ENCODE measurements around the gene EVC. TPM values are rescaled to one million over a fixed set of nuclear protein-coding genes. Genes with fewer than 3 reads are reported as not detected.

The EVC gene
- total and polyA plus RNA-seq, 2 of the 4 experiments (the other 2 are of a cell fraction): 16.8 to 18.9 TPM

- Histone ChIP-seq H2AK9ac (replicated peaks; ENCODE audit: low read depth, low read length, poor library complexity) (peak overlapping the region; percentile 93), H3K9ac (ENCODE audit: low read depth, low read length) (no peak overlapping the region), H3K4ac (ENCODE audit: low read depth, low read length) (peak overlapping the region; percentile 97), H2BK15ac (ENCODE audit: low read depth, low read length) (peak overlapping the region; percentile 85; the same call in 2 of the 3 replicates), H2AK5ac (ENCODE audit: low read depth, low read length) (peak overlapping the region; percentile 86), H2BK20ac (ENCODE audit: low read depth, low read length) (peak overlapping the region; percentile 22), H3K4me3 (ENCODE audit: insufficient read depth, low read depth, low read length) (no peak overlapping the region), H2AFZ (replicated peaks; ENCODE audit: low read length, poor library complexity) (peak overlapping the region; percentile 1), H3K27ac (ENCODE audit: insufficient read depth, low read length) (peak overlapping the region; percentile 29), H2BK120ac (ENCODE audit: low read depth, low read length) (peak overlapping the region; percentile 95), H4K5ac (ENCODE audit: low read depth, low read length) (peak overlapping the region; percentile 6; the same call in 1 of the 2 replicates), H3K9me3 (ENCODE audit: control insufficient read depth, insufficient read depth, low read length) (no peaks in the 10 kb centered on the region), H4K20me1 (ENCODE audit: insufficient read depth, low read length) (peaks cover 6% of the 10 kb centered on the region), H3K36me3 (ENCODE audit: control insufficient read depth, insufficient read depth, low read length) (peaks cover 66% of the 10 kb centered on the region), H3K23ac (ENCODE audit: low read depth, low read length) (0 out of 2 replicates have a peak overlapping the region, but pooled peaks have one; percentile 8), H3K4me2 (ENCODE audit: low read depth, low read length) (no peak overlapping the region), H2BK5ac (ENCODE audit: low read depth, low read length, poor library complexity, severe bottlenecking) (peak overlapping the region; percentile 93), H3K18ac (ENCODE audit: low read depth, low read length) (peak overlapping the region; percentile 55; the same call in 1 of the 2 replicates), H3K27me3 (ENCODE audit: control insufficient read depth, insufficient read depth, low read length) (no peaks in the 10 kb centered on the region), H4K8ac (ENCODE audit: low read depth in 2 of 2, low read length in 2 of 2) (peak overlapping the region; percentile 45 to 75; a peak in 3 of 4 replicates), H3K79me1 (ENCODE audit: low read depth in 1 of 2, low read length in 2 of 2) (peaks cover 19 to 78% of the 10 kb centered on the region in 2 experiments), H4K91ac (ENCODE audit: insufficient read depth, low read depth, low read length) (peak overlapping the region; percentile 72), H3K4me1 (ENCODE audit: control insufficient read depth, insufficient read depth, low read length) (peaks cover 47% of the 10 kb centered on the region), H3K14ac (replicated peaks; ENCODE audit: low read depth, low read length) (peak overlapping the region; percentile 95; the same call in 1 of the 2 replicates), H3K56ac (ENCODE audit: extremely low read depth, insufficient read depth, low read length) (no peak overlapping the region), H3K9me1 (ENCODE audit: insufficient read depth, low read length) (peaks cover 47% of the 10 kb centered on the region)
- ChIA-PET CTCF (interaction anchor here (0.6 to 1.5 kb wide), 2 partner anchors 16 to 34 kb away, joined by 6 read pairs; no protein-coding TSS in a partner anchor), POLR2A (ENCODE audit: unreplicated experiment) (no interaction called here)
- TF ChIP-seq, protein P1, sequence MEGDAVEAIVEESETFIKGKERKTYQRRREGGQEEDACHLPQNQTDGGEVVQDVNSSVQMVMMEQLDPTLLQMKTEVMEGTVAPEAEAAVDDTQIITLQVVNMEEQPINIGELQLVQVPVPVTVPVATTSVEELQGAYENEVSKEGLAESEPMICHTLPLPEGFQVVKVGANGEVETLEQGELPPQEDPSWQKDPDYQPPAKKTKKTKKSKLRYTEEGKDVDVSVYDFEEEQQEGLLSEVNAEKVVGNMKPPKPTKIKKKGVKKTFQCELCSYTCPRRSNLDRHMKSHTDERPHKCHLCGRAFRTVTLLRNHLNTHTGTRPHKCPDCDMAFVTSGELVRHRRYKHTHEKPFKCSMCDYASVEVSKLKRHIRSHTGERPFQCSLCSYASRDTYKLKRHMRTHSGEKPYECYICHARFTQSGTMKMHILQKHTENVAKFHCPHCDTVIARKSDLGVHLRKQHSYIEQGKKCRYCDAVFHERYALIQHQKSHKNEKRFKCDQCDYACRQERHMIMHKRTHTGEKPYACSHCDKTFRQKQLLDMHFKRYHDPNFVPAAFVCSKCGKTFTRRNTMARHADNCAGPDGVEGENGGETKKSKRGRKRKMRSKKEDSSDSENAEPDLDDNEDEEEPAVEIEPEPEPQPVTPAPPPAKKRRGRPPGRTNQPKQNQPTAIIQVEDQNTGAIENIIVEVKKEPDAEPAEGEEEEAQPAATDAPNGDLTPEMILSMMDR (conservative IDR thresholded peaks at IDR 0.05; ENCODE audit: low read depth, low read length): no peak
- TF ChIP-seq NFE2L2 (IDR thresholded peaks at IDR 0.05; ENCODE audit: low read depth, low read length) (no peak), RAD21 (IDR thresholded peaks at IDR 0.05; ENCODE audit: low read length) (no peak), MAFK (IDR thresholded peaks at IDR 0.05; ENCODE audit: low read depth, low read length) (no peak), MXI1 (IDR thresholded peaks at IDR 0.05; ENCODE audit: borderline replicate concordance, low read depth, low read length) (no peak), MAZ (IDR thresholded peaks at IDR 0.05; ENCODE audit: borderline replicate concordance, low read depth, low read length) (no peak), POLR2A (IDR thresholded peaks at IDR 0.05; ENCODE audit: low read depth, low read length) (no peak), RCOR1 (IDR thresholded peaks at IDR 0.05; ENCODE audit: insufficient replicate concordance, low read length) (no peak), FOS (IDR thresholded peaks at IDR 0.05; ENCODE audit: low read depth, low read length) (no peak), ELK1 (IDR thresholded peaks at IDR 0.05; ENCODE audit: borderline replicate concordance, low read depth, low read length) (no peak), CEBPB (IDR thresholded peaks at IDR 0.05; ENCODE audit: low read depth, low read length) (no peak), RFX5 (IDR thresholded peaks at IDR 0.05; ENCODE audit: low read depth, low read length) (no peak), USF2 (IDR thresholded peaks at IDR 0.05; ENCODE audit: low read depth, low read length) (no peak), SMC3 (IDR thresholded peaks at IDR 0.05; ENCODE audit: low read depth, low read length) (no peak)
- BruUV-seq (replicated peaks): no TSS peak
- ATAC-seq (ENCODE audit: low read depth) (no peak), DNase-seq (no peak)
- intact Hi-C loops (cut with micrococcal nuclease): no loop called here
- in situ Hi-C loops (cut with MboI; ENCODE audit: low sequenced_read_pairs): no loop called here
- dilution Hi-C loops (cut with HindIII; ENCODE audit: low sequenced_read_pairs, unreplicated experiment): no loop called here
- 95% methylated on average over 6 of the region's 7 CpGs; no CpG with 5 or more reads in 1 of the 2 experiments for WGBS, 2 experiments (ENCODE audit: extremely low coverage in 2 of 2, insufficient read length in 1 of 2)
Measured at GRCh38 chr4:5753366-5753765, 42.4 kb downstream of the EVC start.

All from IMR-90 (cell line).